CD1c-positive myeloid dendritic cell (primary cell): ENCODE measurements around the gene CD300LF.

Source experiments
- DNase-seq: peaks from one replicate; pipeline ENCODE4 v3.0.0-alpha.2; 2016; ENCODE audit errors: extremely low spot score

Gene CD300LF

GRCh38 chr17:74729866-74730265, 17.1 kb upstream of the CD300LF start:
- no peak for DNase-seq

- no peak for DNase-seq
Measured at GRCh38 chr17:74729368-74729767, 16.6 kb upstream of the CD300LF start.

GRCh38 chr17:74728702-74729075, 16.0 kb upstream of the CD300LF start:
- no peak for DNase-seq

GRCh38 chr17:74728033-74728701, 15.4 kb upstream of the CD300LF start:
- DNase-seq, result no peak

- DNase-seq, result no peak
Measured at GRCh38 chr17:74725111-74725510, 12.4 kb upstream of the CD300LF start.

- no peak for DNase-seq
Measured at GRCh38 chr17:74723891-74724290, 11.2 kb upstream of the CD300LF start.

- no peak for DNase-seq
Measured at GRCh38 chr17:74722782-74723181, 10.1 kb upstream of the CD300LF start.

- no peak for DNase-seq
Measured at GRCh38 chr17:74720506-74720905, 7.8 kb upstream of the CD300LF start.

- DNase-seq, result no peak
Measured at GRCh38 chr17:74715144-74715543, 2.4 kb upstream of the CD300LF start.

GRCh38 chr17:74713171-74713755, 540 bp upstream of the CD300LF start:
- DNase-seq, result peak; percentile 86

GRCh38 chr17:74712301-74712700, 422 bp downstream of the CD300LF start:
- no peak for DNase-seq

- no peak for DNase-seq
Measured at GRCh38 chr17:74711058-74711824, 1.5 kb downstream of the CD300LF start.

- no peak for DNase-seq
Measured at GRCh38 chr17:74704544-74704943, 8.2 kb downstream of the CD300LF start.

- DNase-seq, result peak; percentile 55
Measured at GRCh38 chr17:74703311-74703710, 9.4 kb downstream of the CD300LF start.

GRCh38 chr17:74702116-74702871, 10.4 kb downstream of the CD300LF start:
- DNase-seq, result peak; percentile 93

GRCh38 chr17:74699236-74699635, 13.5 kb downstream of the CD300LF start:
- no peak for DNase-seq

- no peak for DNase-seq
Measured at GRCh38 chr17:74698069-74698468, 14.7 kb downstream of the CD300LF start.

- peak; percentile 76 for DNase-seq
Measured at GRCh38 chr17:74697515-74697914, 15.2 kb downstream of the CD300LF start.

- DNase-seq, result no peak
Measured at GRCh38 chr17:74695629-74696028, 17.1 kb downstream of the CD300LF start.

- DNase-seq, result no peak
Measured at GRCh38 chr17:74694081-74694480, 18.6 kb downstream of the CD300LF start.

- no peak for DNase-seq
Measured at GRCh38 chr17:74691151-74691550, 21.6 kb downstream of the CD300LF start.

- DNase-seq, result peak; percentile 91
Measured at GRCh38 chr17:74690409-74690825, 22.3 kb downstream of the CD300LF start.
